ENCODE data around the gene PTPA. TPM values are rescaled to one million over a fixed set of nuclear protein-coding genes. Genes with fewer than 3 reads are reported as not detected.

Gene PTPA
- total and polyA plus RNA-seq, 9 of the 15 experiments (the other 6 are each of a cell fraction or from before 2014, with no cell fraction given): 1.7 to 121 (median 72.6) TPM

GRCh38 chr9:129175825-129176633 lies 64.8 kb downstream of the PTPA start (continued):
- peak; percentile 13; the same call in 1 of the 2 replicates for TF ChIP-seq REST (IDR thresholded peaks at IDR 0.05; ENCODE audit: borderline replicate concordance)
- TF ChIP-seq REST (CRISPR knock-in tag; IDR thresholded peaks at IDR 0.05; ENCODE audit: low read depth): no peak
- TF ChIP-seq POLR2G (IDR thresholded peaks at IDR 0.05; ENCODE audit: low read depth, low read length): peak; percentile 61
- TF ChIP-seq TSC22D4 (tag; IDR thresholded peaks at IDR 0.05): no peak
- no peak for TF ChIP-seq KDM1A (IDR thresholded peaks at IDR 0.05)
- peak; percentile 67; the same call in 1 of the 2 replicates for TF ChIP-seq ATF7 (IDR thresholded peaks at IDR 0.05)
- peak; percentile 44; the same call in 1 of the 2 replicates for TF ChIP-seq ZEB2 (IDR thresholded peaks at IDR 0.05)
- no peak for TF ChIP-seq NCOR1 (IDR thresholded peaks at IDR 0.05)
- 0 out of 2 replicates have a peak, but pooled peaks have one; percentile 18 for TF ChIP-seq LCOR (CRISPR knock-in tag; IDR thresholded peaks at IDR 0.05)
- no peak for TF ChIP-seq ZNF561 (CRISPR knock-in tag; conservative IDR thresholded peaks at IDR 0.05)
- no peak for TF ChIP-seq ZFP30 (CRISPR knock-in tag; IDR thresholded peaks at IDR 0.05; ENCODE audit: borderline replicate concordance)
- no peak for TF ChIP-seq XRCC4 (IDR thresholded peaks at IDR 0.05; ENCODE audit: extremely low read depth, insufficient read depth, insufficient read length)
- TF ChIP-seq TBL1XR1 (IDR thresholded peaks at IDR 0.05; ENCODE audit: low read length in 2 of 2): no peak
